CD4-positive, alpha-beta memory T cell (primary cell): Measurements from ENCODE around the gene PSMD1. TPM values are rescaled to one million over a fixed set of nuclear protein-coding genes. Genes with fewer than 3 reads are reported as not detected.
A peak's percentile ranks its signal among the peaks of the same experiment; 100 is the strongest.

Experiments
- CTCF ChIA-PET: fragments of 350-600 bp; sonication (Branson Sonifier 250); formaldehyde crosslinking; loops from one replicate; lab custom pipeline; 2021; ENCODE audit warnings: inconsistent platforms; ENCODE audit not compliant: partially characterized antibody; lab: Charles Lee
- POLR2A ChIA-PET: fragments of 350-600 bp; sonication (Branson Sonifier 250); formaldehyde crosslinking; loops from one replicate; lab custom pipeline; 2021; ENCODE audit not compliant: partially characterized antibody; lab: Charles Lee
- DNase-seq, 5 donors: peaks; one replicate each; pipeline versions ENCODE4 v3.0.0 to v3.0.0-alpha.2; 2020 to 2022; ENCODE audit warnings: mixed read lengths in 1 of 5
- H3K27ac ChIP-seq: one replicate; pipeline ENCODE4 v1.7.0; 2013; ENCODE audit warnings: low read depth, low read length
- H3K27me3 ChIP-seq: 2 replicates; pipeline ENCODE4 v1.7.0; 2013; ENCODE audit warnings: mild to moderate bottlenecking, low read length, moderate library complexity; ENCODE audit not compliant: insufficient read depth
- H3K36me3 ChIP-seq: 2 replicates; pipeline ENCODE4 v1.7.0; 2013; ENCODE audit warnings: mild to moderate bottlenecking, low read length, moderate library complexity; ENCODE audit not compliant: insufficient read depth
- H3K4me1 ChIP-seq: 2 replicates; pipeline ENCODE4 v1.7.0; 2013; ENCODE audit warnings: mild to moderate bottlenecking, low read length, moderate library complexity; ENCODE audit not compliant: insufficient read depth
- H3K4me3 ChIP-seq, 2 donors: one replicate each; pipeline ENCODE4 v1.7.0; 2013; ENCODE audit warnings: low read length in 2 of 2, mild to moderate bottlenecking in 1 of 2
- H3K9me3 ChIP-seq, 2 donors: one replicate each; pipeline ENCODE4 v1.7.0; 2013; ENCODE audit warnings: low read length in 2 of 2, control low read depth in 1 of 2; ENCODE audit not compliant: control insufficient read depth in 1 of 2
- H3K27ac Mint-ChIP-seq, 7 donors: one replicate each; pipeline ENCODE4 v1.8.0; 2020 to 2021; ENCODE audit warnings: mixed read lengths in 7 of 7, mild to moderate bottlenecking in 6 of 7, inconsistent platforms in 3 of 7, moderate library complexity in 3 of 7
- H3K27me3 Mint-ChIP-seq, 2 donors: one replicate each; pipeline ENCODE4 v1.8.0; 2020 to 2021; ENCODE audit warnings: mixed read lengths in 2 of 2
- H3K36me3 Mint-ChIP-seq, 2 donors: one replicate each; pipeline ENCODE4 v1.8.0; 2020 to 2021; ENCODE audit warnings: mixed read lengths in 2 of 2, inconsistent platforms in 1 of 2, mild to moderate bottlenecking in 1 of 2
- H3K4me1 Mint-ChIP-seq, 4 donors: one replicate each; pipeline ENCODE4 v1.8.0; 2020 to 2021; ENCODE audit warnings: mixed read lengths in 4 of 4, mild to moderate bottlenecking in 1 of 4
- H3K4me3 Mint-ChIP-seq, 8 donors: one replicate each; pipeline ENCODE4 v1.8.0; 2020 to 2021; ENCODE audit warnings: mixed read lengths in 8 of 8, mild to moderate bottlenecking in 7 of 8, moderate library complexity in 6 of 8, inconsistent platforms in 3 of 8
- H3K9me3 Mint-ChIP-seq, 8 donors: one replicate each; pipeline ENCODE4 v1.8.0; 2020 to 2021; ENCODE audit warnings: mixed read lengths in 8 of 8, mild to moderate bottlenecking in 5 of 8, inconsistent platforms in 3 of 8, moderate library complexity in 1 of 8
- intact Hi-C: fragments of 100-400 bp; cut with micrococcal nuclease; formaldehyde crosslinking; loops from one replicate; pipeline ENCODE4 v1.15.1; 2023
- polyA plus RNA-seq, 2 donors: library from polyadenylated mRNA; unstranded; fragments of 300-500 nt; fragmentation: Illumina TruSeq; gene quantifications; one replicate each; pipeline ENCODE4 v1.2.3, GENCODE V29; 2021
- total RNA-seq, 2 experiments: library from RNA; stranded (reverse); gene quantifications; one replicate each; pipeline ENCODE4 v1.2.3, GENCODE V29; 2021

Gene PSMD1
- total RNA-seq: 10 to 100 TPM; 38.0 to 40.8 TPM
- polyA plus RNA-seq: 10 to 100 TPM; 64.5 to 65.0 TPM

DNA sequence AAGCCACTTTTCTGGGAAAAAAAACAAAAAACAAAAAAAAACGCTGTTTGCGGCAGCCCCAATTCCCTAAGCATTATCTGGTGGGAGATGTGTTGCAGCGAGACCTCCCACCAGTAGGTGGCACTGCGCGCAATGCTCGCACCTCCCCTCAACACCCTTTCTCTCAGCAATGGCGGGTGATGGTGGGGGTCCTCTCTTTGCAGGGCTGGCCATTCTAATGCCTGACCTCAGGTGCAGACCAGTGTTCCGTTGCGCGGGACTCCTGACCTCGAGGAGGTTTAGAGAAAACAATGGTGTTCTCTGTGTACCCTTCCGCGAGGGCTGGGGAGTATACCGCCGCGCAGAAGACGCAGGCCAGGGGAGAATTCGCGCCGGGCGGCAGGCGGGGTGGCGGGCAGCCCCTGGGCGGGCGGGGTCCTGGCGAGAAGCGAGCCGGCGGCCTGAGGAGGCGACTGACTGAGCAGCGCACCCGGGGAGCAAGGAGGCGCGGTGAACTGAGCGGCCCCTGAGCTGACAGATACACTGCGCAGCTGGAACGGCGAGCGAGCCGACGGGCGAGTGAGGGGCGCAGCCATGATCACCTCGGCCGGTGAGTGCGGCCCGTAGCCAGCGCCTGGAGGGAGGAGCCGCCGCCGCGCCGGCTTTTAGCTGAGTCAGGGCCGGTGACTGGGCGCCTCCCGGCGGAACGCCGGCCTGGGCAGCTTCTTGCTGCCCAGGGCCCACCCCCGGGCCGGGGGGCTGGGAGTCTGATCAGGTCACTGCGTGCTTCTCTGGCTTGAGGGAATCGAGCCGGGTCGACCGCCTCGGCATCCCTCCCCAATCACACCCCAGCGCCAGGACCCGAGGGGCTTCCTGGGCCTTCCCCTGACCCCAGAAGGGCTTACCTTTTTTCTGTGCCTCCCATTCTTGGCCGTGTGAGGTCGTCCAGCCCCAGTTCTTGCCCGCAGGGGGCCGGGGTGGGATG is at the start of gene PSMD1:
Gene PSMD1, plus strand, starts transcription at position 415 of the 964 bp plus-strand sequence. Its CDS starts 159 bp downstream, at position 574.
- CTCF ChIA-PET: interaction anchor here (0.6 to 1.0 kb wide), 2 partner anchors 33 to 621 kb away, joined by 3 to 4 read pairs; no protein-coding TSS in a partner anchor

DNA sequence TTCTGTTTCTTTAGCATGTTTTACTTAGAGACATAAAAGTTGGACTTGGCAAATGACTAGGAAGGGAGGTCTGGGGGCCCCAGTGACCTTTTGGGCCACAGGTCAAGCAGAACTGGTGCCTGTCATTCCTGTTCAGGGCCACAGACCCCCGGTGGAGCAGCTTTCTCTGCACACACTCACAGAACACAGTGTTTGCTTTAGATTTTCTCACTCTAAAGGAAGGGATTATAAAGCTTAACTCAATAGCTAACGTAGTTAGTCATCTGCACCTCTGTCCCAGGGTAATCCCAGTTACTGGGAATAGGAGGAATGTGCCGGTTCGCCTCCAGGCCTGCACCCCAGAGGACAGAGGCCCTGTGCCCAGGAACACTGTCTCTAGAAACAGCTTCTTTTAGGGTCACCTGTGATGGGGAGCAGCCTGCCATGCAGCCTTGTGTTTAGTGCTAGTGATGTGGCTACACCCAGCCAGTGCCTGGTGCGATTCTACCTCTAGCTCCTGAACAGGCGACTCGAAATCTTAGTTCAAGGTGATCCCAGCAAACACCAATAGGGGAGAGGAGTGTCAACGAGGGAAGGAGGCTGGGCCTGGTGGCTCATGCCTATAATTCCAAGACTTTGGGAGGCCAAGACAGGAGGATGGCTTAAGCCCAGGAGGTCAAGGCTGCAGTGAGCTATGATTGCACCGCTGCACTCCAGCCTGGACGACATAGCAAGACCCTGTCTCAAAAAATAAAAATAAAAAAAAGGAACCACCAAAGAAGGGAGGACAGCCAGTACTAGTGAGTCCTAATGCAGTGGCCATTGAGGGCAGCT is 49.2 kb upstream of the PSMD1 start:
- DNase-seq: no peak
- no peak overlapping the region for H3K4me3 ChIP-seq
- no peaks in the 10 kb centered on the region for H3K36me3 ChIP-seq
- peaks cover 0 to 3% (median 0%) of the 10 kb centered on the region in 4 donors for H3K4me1 Mint-ChIP-seq
- H3K9me3 ChIP-seq: no peaks in the 10 kb centered on the region
- peaks cover 0 to 6% (median 3%) of the 10 kb centered on the region in 8 donors for H3K9me3 Mint-ChIP-seq
- H3K27me3 Mint-ChIP-seq: peaks cover 8 to 14% of the 10 kb centered on the region in 2 donors
- no peak overlapping the region for H3K4me3 Mint-ChIP-seq
- POLR2A ChIA-PET: no interaction called here
- no peak overlapping the region for H3K27ac Mint-ChIP-seq
- H3K4me1 ChIP-seq: no peaks in the 10 kb centered on the region
- intact Hi-C loops: no loop called here
- H3K36me3 Mint-ChIP-seq: peaks cover 0 to 4% of the 10 kb centered on the region in 2 donors
- CTCF ChIA-PET: interaction anchor here (1.2 kb wide), 1 partner anchor 20 kb away, joined by 3 read pairs; no protein-coding TSS in a partner anchor
- H3K27ac ChIP-seq: no peak overlapping the region
- no peaks in the 10 kb centered on the region for H3K27me3 ChIP-seq

More for the DNA sequence above, at the start of gene PSMD1:
- H3K36me3 Mint-ChIP-seq: peaks cover 0 to 11% of the 10 kb centered on the region in 2 donors
- H3K4me1 Mint-ChIP-seq: peaks cover 31 to 66% (median 49%) of the 10 kb centered on the region in 4 donors
- Histone ChIP-seq H3K9me3 (no peaks in the 10 kb centered on the region), H3K4me3 (peak within 1 kb of the TSS; percentile 70 to 87), H3K36me3 (no peaks in the 10 kb centered on the region), H3K27ac (peak within 1 kb of the TSS; percentile 85), H3K4me1 (peaks cover 35% of the 10 kb centered on the region), H3K27me3 (no peaks in the 10 kb centered on the region)
- peaks cover 0 to 5% of the 10 kb centered on the region in 2 donors for H3K27me3 Mint-ChIP-seq
- intact Hi-C loops: loop anchor here (2.0 to 10.0 kb wide), 5 partner anchors 14 to 1134 kb away; partner anchors contain the start of genes CAB39, FBXO36, SP140 and TRIP12
- H3K9me3 Mint-ChIP-seq: no peaks in the 10 kb centered on the region
- H3K4me3 Mint-ChIP-seq: peak within 1 kb of the TSS; percentile 98 to 100 (median 99)
- peak; percentile 95 to 98 (median 96) for DNase-seq
- peak within 1 kb of the TSS; percentile 99 to 100 (median 100) for H3K27ac Mint-ChIP-seq
- POLR2A ChIA-PET: interaction anchor here (0.7 to 1.2 kb wide), 4 partner anchors 76 to 408 kb away, joined by 3 to 4 read pairs (median 3); partner anchors contain the start of gene NCL

DNA sequence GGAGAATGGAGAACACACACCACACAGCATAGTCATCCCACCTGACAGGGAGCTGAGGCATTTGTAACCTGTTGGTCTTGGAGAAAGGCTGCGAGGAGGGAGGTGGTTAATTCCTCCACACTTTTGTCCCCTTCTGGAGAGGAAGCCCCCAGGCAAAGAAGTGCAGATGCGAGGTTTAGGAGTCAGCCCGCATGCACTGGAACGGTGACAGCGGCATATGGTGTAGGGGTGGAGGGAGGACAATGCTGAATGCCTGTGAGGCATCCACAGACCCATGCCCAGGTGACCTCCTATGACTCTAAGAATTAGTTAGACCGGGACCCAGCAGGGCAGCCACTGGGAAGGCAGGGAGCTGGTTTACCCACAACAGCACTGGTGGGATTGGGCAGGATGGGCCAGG is 48.5 kb upstream of the PSMD1 start:
- Mint-ChIP-seq H3K9me3 (peaks cover 0 to 6% (median 3%) of the 10 kb centered on the region in 8 donors), H3K27me3 (peaks cover 8 to 12% of the 10 kb centered on the region in 2 donors), H3K4me3 (no peak overlapping the region), H3K4me1 (peaks cover 0 to 3% (median 0%) of the 10 kb centered on the region in 4 donors), H3K36me3 (peaks cover 0 to 4% of the 10 kb centered on the region in 2 donors), H3K27ac (no peak overlapping the region)
- Histone ChIP-seq H3K9me3 (no peaks in the 10 kb centered on the region), H3K27ac (no peak overlapping the region), H3K36me3 (no peaks in the 10 kb centered on the region), H3K27me3 (no peaks in the 10 kb centered on the region), H3K4me1 (no peaks in the 10 kb centered on the region), H3K4me3 (no peak overlapping the region)
- no peak for DNase-seq
- intact Hi-C loops: no loop called here
- CTCF ChIA-PET: interaction anchor here (1.2 kb wide), 1 partner anchor 21 kb away, joined by 3 read pairs; no protein-coding TSS in a partner anchor
- POLR2A ChIA-PET: no interaction called here

DNA sequence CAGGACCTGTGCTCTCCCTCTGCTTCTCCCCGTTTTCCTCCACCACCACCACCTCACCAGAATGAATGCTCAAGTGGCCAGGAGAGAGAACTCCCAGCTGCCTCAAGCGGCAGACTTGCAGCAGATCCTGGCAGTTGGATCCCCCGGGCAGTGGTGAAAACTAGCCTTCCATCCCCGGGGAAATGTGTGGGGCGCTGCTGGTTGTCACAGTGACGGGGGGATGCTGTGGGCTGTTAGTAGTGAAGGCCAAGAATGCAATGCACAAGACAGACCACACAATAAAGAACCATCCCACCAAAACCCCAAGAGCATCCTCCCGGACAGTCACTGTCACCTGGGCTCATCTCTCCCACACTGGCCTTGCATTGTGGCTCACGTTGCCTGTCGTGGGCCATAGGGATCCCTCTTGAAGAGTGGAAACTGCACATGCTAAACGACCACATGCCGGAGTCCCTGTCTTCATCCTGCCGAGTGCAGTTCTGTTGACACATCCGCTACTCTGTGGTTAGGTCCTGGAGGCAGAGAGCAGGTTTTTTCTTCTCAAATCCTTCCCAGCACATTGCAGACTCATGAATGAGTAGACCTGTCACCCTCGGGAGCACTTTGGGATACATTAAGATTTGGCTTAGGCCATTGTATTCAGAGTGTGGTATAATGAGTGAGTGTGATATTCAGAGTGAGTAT is 47.3 kb upstream of the PSMD1 start:
- Histone ChIP-seq H3K9me3 (no peaks in the 10 kb centered on the region), H3K4me1 (no peaks in the 10 kb centered on the region), H3K36me3 (no peaks in the 10 kb centered on the region), H3K4me3 (no peak overlapping the region), H3K27me3 (no peaks in the 10 kb centered on the region), H3K27ac (no peak overlapping the region)
- Mint-ChIP-seq H3K36me3 (peaks cover 0 to 4% of the 10 kb centered on the region in 2 donors), H3K27ac (no peak overlapping the region), H3K9me3 (peaks cover 0 to 6% (median 3%) of the 10 kb centered on the region in 8 donors), H3K27me3 (peaks cover 8 to 10% of the 10 kb centered on the region in 2 donors), H3K4me3 (no peak overlapping the region), H3K4me1 (peaks cover 0 to 3% (median 0%) of the 10 kb centered on the region in 4 donors)
- no peak for DNase-seq
- intact Hi-C loops: no loop called here
- CTCF ChIA-PET: no interaction called here
- POLR2A ChIA-PET: no interaction called here

DNA sequence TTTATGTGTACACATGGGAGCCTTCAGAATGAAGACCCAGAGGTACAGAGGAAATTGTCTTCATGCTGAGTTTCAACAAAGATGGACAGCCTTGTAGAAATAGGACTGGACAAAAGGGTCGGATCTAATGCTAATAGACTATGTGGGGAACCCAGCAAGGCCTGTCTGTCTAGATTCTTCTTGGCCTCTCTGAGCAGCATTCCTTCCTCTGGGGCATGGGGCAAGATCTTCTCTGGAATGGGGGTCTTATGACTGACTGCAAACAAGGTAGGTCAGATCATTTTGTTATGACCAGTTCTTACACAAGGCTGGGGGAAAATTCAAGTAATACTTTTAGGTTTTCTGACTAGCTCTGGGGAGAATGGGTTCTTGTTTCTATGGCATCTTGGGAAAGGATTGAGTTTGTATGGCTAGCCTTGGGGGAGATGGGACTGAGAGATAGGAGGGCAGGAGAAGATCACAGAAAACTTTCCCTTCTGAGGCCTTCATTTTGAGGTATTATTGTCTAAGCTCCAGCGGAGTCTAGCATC is 46.4 kb upstream of the PSMD1 start:
- Histone ChIP-seq H3K4me3 (no peak overlapping the region), H3K27ac (no peak overlapping the region), H3K27me3 (no peaks in the 10 kb centered on the region), H3K9me3 (no peaks in the 10 kb centered on the region), H3K4me1 (no peaks in the 10 kb centered on the region), H3K36me3 (no peaks in the 10 kb centered on the region)
- peaks cover 0 to 3% (median 0%) of the 10 kb centered on the region in 4 donors for H3K4me1 Mint-ChIP-seq
- peaks cover 0 to 4% (median 3%) of the 10 kb centered on the region in 8 donors for H3K9me3 Mint-ChIP-seq
- ChIA-PET POLR2A (no interaction called here), CTCF (interaction anchor here (0.7 kb wide), 1 partner anchor 15 kb away, joined by 3 read pairs; no protein-coding TSS in a partner anchor)
- peaks cover 10 to 14% of the 10 kb centered on the region in 2 donors for H3K27me3 Mint-ChIP-seq
- H3K36me3 Mint-ChIP-seq: peaks cover 0 to 4% of the 10 kb centered on the region in 2 donors
- H3K4me3 Mint-ChIP-seq: no peak overlapping the region
- DNase-seq: no peak
- intact Hi-C loops: no loop called here
- no peak overlapping the region for H3K27ac Mint-ChIP-seq

DNA sequence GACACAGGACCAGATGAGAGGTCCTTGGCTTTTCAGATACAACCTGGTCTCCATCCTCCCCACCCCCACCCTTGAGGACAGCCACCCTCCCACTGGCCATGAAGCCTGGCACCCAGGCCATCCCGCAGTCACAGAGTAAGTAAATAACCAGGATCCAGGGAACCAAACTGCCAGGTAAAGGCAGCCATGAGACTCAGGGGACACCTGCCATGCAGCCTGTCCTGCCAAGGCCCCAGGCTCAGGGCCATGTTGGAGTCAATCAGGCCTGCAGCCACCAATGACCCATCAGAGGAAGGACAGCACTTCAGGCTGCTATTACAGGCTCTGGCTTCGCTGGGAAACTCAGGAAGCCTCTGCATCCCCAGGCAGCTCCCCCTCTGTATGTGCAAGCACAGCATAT is 45.1 kb upstream of the PSMD1 start:
- POLR2A ChIA-PET: no interaction called here
- Histone ChIP-seq H3K9me3 (no peaks in the 10 kb centered on the region), H3K4me3 (no peak overlapping the region), H3K27ac (no peak overlapping the region), H3K27me3 (no peaks in the 10 kb centered on the region), H3K36me3 (no peaks in the 10 kb centered on the region), H3K4me1 (no peaks in the 10 kb centered on the region)
- no peaks in the 10 kb centered on the region for H3K9me3 Mint-ChIP-seq
- CTCF ChIA-PET: interaction anchor here (0.9 kb wide), 1 partner anchor 10 kb away, joined by 3 read pairs; no protein-coding TSS in a partner anchor
- H3K36me3 Mint-ChIP-seq: no peaks in the 10 kb centered on the region
- H3K27ac Mint-ChIP-seq: no peak overlapping the region
- no peak overlapping the region for H3K4me3 Mint-ChIP-seq
- H3K4me1 Mint-ChIP-seq: no peaks in the 10 kb centered on the region
- intact Hi-C loops: no loop called here
- DNase-seq: no peak
- H3K27me3 Mint-ChIP-seq: peaks cover 8 to 14% of the 10 kb centered on the region in 2 donors
